H4 (cell line): ENCODE results near the gene TMEM106C. TPM values are rescaled to one million over a fixed set of nuclear protein-coding genes. Genes with fewer than 3 reads are reported as not detected.

Source experiments
- DNase-seq: peaks from one replicate; pipeline ENCODE4 v3.0.0-alpha.2; 2015; ENCODE audit warnings: low spot score
- total RNA-seq: library from RNA; depleted of rRNA; stranded (reverse); fragments of >200 nt; shearing (Covaris generic); gene quantifications from 2 replicates; pipeline ENCODE4 v1.2.3, GENCODE V29; 2014; rRNA removed

TMEM106C gene
- total RNA-seq, 1 experiment from 2014 or later, result 314 TPM

GRCh38 chr12:48016373-48017020 lies 53.1 kb downstream of the TMEM106C start:
- DNase-seq, result no peak

GRCh38 chr12:48017496-48017895 lies 54.1 kb downstream of the TMEM106C start:
- no peak for DNase-seq

GRCh38 chr12:48017921-48018617 lies 54.7 kb downstream of the TMEM106C start:
- DNase-seq, result no peak

Other genes starting within 250 kb of the TMEM106C start
- not detected in 2 replicates for gene ENDOU, start 238.1 kb upstream of the TMEM106C start, total RNA-seq
- gene RAPGEF3, start 204.7 kb upstream of the TMEM106C start, total RNA-seq, result 2.0 and 3.0 TPM in 2 replicates
- gene SLC48A1, start 190.4 kb upstream of the TMEM106C start, total RNA-seq, result 11.9 and 14.0 TPM in 2 replicates
- gene HDAC7, start 143.7 kb upstream of the TMEM106C start, total RNA-seq, result 10.0 and 13.7 TPM in 2 replicates
- 5.6 and 7.3 TPM in 2 replicates for gene VDR, start 58.6 kb upstream of the TMEM106C start, total RNA-seq
- gene COL2A1, start 40.9 kb downstream of the TMEM106C start, total RNA-seq, result not detected in 2 replicates
- gene SENP1, start 142.5 kb downstream of the TMEM106C start, total RNA-seq, result 29.2 and 35.8 TPM in 2 replicates
- gene PFKM, start 155.8 kb downstream of the TMEM106C start, total RNA-seq, result 52.7 and 56.5 TPM in 2 replicates
- gene ASB8, start 193.9 kb downstream of the TMEM106C start, total RNA-seq, result 22.6 and 37.1 TPM in 2 replicates
- 0.70 and 1.2 TPM in 2 replicates for gene CCDC184, start 220.0 kb downstream of the TMEM106C start, total RNA-seq
- gene OR10AD1, start 239.7 kb downstream of the TMEM106C start, total RNA-seq, result not detected in 2 replicates